ENCODE measurements around the gene TUT4.

DNA sequence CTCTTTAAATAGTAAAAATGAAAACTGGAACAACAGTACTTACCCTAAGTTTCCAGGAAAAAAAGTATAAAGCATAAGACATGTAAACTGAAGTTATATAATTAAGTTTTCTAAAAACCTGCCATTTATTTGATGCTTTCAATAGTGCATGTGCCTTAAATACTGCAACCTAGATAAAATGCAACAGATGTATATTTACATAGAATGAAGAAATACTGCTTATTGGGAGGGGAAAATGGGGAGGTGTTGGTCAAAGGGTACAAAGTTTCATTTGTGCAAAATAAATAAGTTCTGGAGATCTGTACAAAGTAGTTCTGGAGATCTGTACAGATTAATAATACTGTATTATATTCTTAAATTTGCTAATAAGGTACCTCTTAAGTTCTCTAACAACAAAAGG, 79.9 kb downstream of the TUT4 start:
- TF ChIP-seq CTCF (IDR thresholded peaks at IDR 0.05) (no peak), EZH2phosphoT487 (IDR thresholded peaks at IDR 0.05) (no peak)
